ENCODE results near the gene SORBS1. TPM values are rescaled to one million over a fixed set of nuclear protein-coding genes. Genes with fewer than 3 reads are reported as not detected.

Gene SORBS1
- total and polyA plus RNA-seq, 3 donors from 2014 or later: 34.4 to 46.6 (median 38.8) TPM

DNA sequence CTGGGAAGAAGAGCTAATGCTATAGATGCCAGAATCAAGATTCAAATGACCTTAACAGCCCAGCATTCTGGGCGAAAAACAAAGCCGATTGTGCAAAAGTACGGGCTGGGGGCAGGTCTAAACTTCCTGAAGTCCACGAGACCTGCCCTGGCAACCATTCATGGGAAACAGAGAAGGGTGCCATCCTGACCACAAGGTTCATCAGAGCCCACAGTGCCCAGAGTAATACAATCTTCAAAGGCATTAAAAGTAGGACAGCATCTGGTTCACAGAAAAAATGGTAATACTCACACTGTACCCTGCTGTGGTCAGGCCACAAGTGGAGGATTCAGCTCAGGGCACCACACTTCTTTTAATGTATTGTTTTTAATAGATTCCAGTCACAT is 36.1 kb downstream of the SORBS1 start:
- no peaks in the 10 kb centered on the region for H3K9me3 ChIP-seq
- H3K4me3 ChIP-seq: no peak overlapping the region
- no peaks in the 10 kb centered on the region for H3K27me3 ChIP-seq
- TF ChIP-seq POLR2A (IDR thresholded peaks at IDR 0.05) (no peak), CTCF (IDR thresholded peaks at IDR 0.05) (no peak)
- H3K4me1 ChIP-seq: no peaks in the 10 kb centered on the region
- H3K27ac ChIP-seq: no peak overlapping the region
- DNase-seq: no peak
- H3K36me3 ChIP-seq (ENCODE audit: low read depth, missing control alignments): no peaks in the 10 kb centered on the region
- intact Hi-C loops (cut with DNase I; ENCODE audit: low total_unique reads): no loop called here
- 86 to 95% methylated on average over 4 of the region's 4 CpGs for WGBS, 2 donors

DNA sequence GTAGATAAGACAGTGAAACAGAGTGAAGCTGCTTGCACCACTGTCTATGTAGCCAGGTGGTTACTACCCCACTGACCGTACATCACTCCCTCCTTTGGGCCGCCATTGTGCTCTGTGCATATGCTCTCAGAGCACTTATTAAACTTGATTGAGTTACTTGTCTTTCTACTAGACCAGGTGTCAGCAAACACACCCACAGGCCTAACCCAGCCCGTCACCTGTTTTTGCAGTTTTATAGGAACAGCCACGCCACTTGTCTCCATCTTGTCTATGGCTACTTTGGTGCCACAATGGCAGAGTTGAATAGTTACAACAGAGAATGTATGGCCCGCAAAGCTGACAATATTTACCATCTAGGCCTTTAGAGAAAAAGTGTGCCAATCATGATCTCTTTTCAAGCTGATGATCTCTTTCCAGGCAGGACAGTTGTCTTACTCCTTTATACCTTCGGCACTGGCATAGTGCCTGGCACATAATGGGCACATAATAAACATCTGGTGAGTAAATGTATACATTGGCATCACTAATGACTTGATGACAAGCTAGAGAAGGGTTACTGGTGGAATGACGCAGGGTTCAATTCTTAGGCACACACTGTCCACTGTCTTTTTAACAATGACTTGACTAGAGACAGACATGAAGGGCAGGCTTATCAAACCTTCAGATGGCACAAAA is 36.7 kb downstream of the SORBS1 start:
- Histone ChIP-seq H3K27me3 (no peaks in the 10 kb centered on the region), H3K4me3 (no peak overlapping the region), H3K36me3 (ENCODE audit: low read depth, missing control alignments) (no peaks in the 10 kb centered on the region), H3K9me3 (no peaks in the 10 kb centered on the region), H3K4me1 (no peaks in the 10 kb centered on the region), H3K27ac (no peak overlapping the region)
- intact Hi-C loops (cut with DNase I; ENCODE audit: low total_unique reads): no loop called here
- WGBS, 2 donors: 83 to 97% methylated on average over 7 of the region's 7 CpGs
- TF ChIP-seq CTCF (IDR thresholded peaks at IDR 0.05): no peak
- TF ChIP-seq POLR2A (IDR thresholded peaks at IDR 0.05): no peak
- no peak for DNase-seq

GRCh38 chr10:95522117-95522516 is 39.1 kb downstream of the SORBS1 start:
- H3K27ac ChIP-seq: no peak overlapping the region
- intact Hi-C loops (cut with DNase I; ENCODE audit: low total_unique reads): no loop called here

GRCh38 chr10:95520617-95521016 is 40.6 kb downstream of the SORBS1 start:
- Histone ChIP-seq H3K9me3 (no peaks in the 10 kb centered on the region), H3K27ac (peak overlapping the region in 1 of 2 donors; percentile 4), H3K27me3 (no peaks in the 10 kb centered on the region), H3K4me1 (peaks cover 8% of the 10 kb centered on the region), H3K4me3 (no peak overlapping the region), H3K36me3 (ENCODE audit: low read depth, missing control alignments) (no peaks in the 10 kb centered on the region)
- 89 to 96% methylated on average over 1 of the region's 1 CpG for whole genome bisulfite sequencing, 2 donors
- intact Hi-C loops (cut with DNase I; ENCODE audit: low total_unique reads): no loop called here
- no peak for DNase-seq
- TF ChIP-seq POLR2A (IDR thresholded peaks at IDR 0.05): no peak
- TF ChIP-seq CTCF (IDR thresholded peaks at IDR 0.05): no peak

More at GRCh38 chr10:95522117-95522516, 39.1 kb downstream of the SORBS1 start:
- WGBS, 2 donors: 95 to 97% methylated on average over 2 of the region's 2 CpGs
- no peak for TF ChIP-seq CTCF (IDR thresholded peaks at IDR 0.05)
- no peak for TF ChIP-seq POLR2A (IDR thresholded peaks at IDR 0.05)
- no peak overlapping the region for H3K4me3 ChIP-seq
- no peaks in the 10 kb centered on the region for H3K9me3 ChIP-seq
- H3K36me3 ChIP-seq (ENCODE audit: low read depth, missing control alignments): no peaks in the 10 kb centered on the region
- no peaks in the 10 kb centered on the region for H3K27me3 ChIP-seq
- DNase-seq: no peak
- peaks cover 8% of the 10 kb centered on the region for H3K4me1 ChIP-seq

Measured in testis (tissue), 3 donors.